Activated T-helper 2 cell treated with anti-CD3 and anti-CD28 coated beads, Interferon-gamma antibody, Interleukin-2, Interleukin-4, amounts not matched to agents 10 μg/mL and 5 μg/mL and 100 μg/mL, durations not matched to agents 14 hours and 24 hours and 36 hours (primary cell): Measurements from ENCODE around the gene ARMCX4. TPM values are rescaled to one million over a fixed set of nuclear protein-coding genes. Genes with fewer than 3 reads are reported as not detected.
A peak's percentile ranks its signal among the peaks of the same experiment; 100 is the strongest.

Experiments
- DNase-seq: peaks from one replicate; pipeline ENCODE4 v3.0.0; 2021; ENCODE audit warnings: low spot score
- H3K27ac Mint-ChIP-seq: one replicate; pipeline ENCODE4 v1.8.0; 2021; ENCODE audit warnings: mixed read lengths
- H3K27me3 Mint-ChIP-seq: one replicate; pipeline ENCODE4 v1.8.0; 2021; ENCODE audit warnings: low read depth, mixed read lengths
- H3K36me3 Mint-ChIP-seq: one replicate; pipeline ENCODE4 v1.8.0; 2021; ENCODE audit warnings: low read depth, mixed read lengths
- H3K4me1 Mint-ChIP-seq: one replicate; pipeline ENCODE4 v1.8.0; 2021; ENCODE audit warnings: low read depth, mixed read lengths
- H3K4me3 Mint-ChIP-seq: one replicate; pipeline ENCODE4 v1.8.0; 2021; ENCODE audit warnings: low read depth, mild to moderate bottlenecking, moderate library complexity, mixed read lengths
- H3K9me3 Mint-ChIP-seq: one replicate; pipeline ENCODE4 v1.8.0; 2021; ENCODE audit warnings: mixed read lengths
- intact Hi-C: fragments of 100-400 bp; cut with micrococcal nuclease; formaldehyde crosslinking; loops from one replicate; pipeline ENCODE4 v1.15.1; 2023
- total RNA-seq: library from RNA; stranded (reverse); gene quantifications from 2 replicates; pipeline ENCODE4 v1.2.3, GENCODE V29; 2022

Gene ARMCX4
- total RNA-seq: 4.7 and 6.3 TPM in 2 replicates

DNA sequence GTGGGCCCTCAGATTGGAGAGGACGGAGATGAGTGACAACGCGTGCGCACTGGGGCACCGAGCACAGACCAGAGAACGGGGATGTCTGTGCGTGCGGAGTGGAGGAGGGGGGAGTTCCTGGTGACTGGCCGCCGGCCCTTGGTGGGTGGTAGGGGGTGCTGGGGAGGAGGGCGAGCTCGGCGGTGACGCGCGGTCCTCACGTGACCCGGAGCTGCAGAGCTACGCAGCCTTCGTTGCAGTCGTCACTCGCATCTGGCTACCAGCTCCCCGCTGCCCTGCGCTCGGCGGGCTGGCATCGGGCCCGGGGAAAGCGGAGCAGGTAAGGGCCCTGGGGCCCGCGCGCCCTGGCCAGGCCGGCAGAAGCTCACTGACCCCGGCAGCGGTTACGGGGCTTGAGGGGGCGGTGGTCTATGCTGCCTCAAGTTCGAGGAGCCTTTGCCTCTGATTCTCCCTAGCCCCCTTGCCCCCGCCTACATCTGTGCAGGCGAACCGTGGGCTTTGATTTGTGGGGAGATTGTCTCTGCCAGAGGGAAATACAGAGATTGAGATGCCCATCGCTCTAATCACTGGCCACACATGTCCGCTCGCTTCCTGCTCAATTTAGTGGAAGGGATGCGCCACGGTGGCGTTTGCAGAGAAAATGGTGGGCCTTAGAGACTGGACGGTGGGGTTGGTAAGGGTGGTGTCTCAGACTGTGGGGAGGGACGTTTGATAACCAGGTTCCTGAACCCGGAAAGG is at the start of gene ARMCX4:
TSS of gene ARMCX4 (plus strand) at position 245 of the 738 bp plus-strand sequence. CDS start 3,134 bp downstream, outside the sequence.
- Mint-ChIP-seq H3K4me1 (peaks cover 7% of the 10 kb centered on the region), H3K27me3 (peaks cover 5% of the 10 kb centered on the region), H3K27ac (no peak within 1 kb of the TSS), H3K36me3 (peaks cover 11% of the 10 kb centered on the region), H3K9me3 (no peaks in the 10 kb centered on the region), H3K4me3 (peak within 1 kb of the TSS; percentile 79)
- peak; percentile 14 for DNase-seq
- intact Hi-C loops: loop anchor here (5.0 kb wide), 1 partner anchor 68 kb away; no protein-coding TSS in a partner anchor

DNA sequence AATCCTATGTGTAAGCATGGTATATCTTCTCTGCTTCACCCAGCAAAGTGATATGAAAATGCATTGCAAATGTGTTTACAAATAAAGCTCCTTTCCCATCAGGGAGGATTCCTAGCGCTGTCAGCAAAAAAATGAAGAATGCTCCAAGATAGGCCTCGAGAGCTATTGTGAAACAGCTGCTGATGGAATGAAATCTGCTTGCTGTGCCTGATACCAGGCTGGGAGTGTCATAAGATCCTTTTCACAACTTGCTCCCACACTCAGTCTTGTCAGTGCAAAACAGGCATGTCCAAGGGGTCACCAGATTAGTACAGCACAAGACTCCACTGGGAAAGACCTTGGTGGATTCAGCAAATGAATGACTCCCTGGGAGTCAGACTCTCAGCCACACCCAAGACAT is 43.2 kb upstream of the ARMCX4 start:
- H3K4me1 Mint-ChIP-seq: peaks cover 2% of the 10 kb centered on the region
- no peak overlapping the region for H3K27ac Mint-ChIP-seq
- no peaks in the 10 kb centered on the region for H3K27me3 Mint-ChIP-seq
- H3K36me3 Mint-ChIP-seq: peaks cover 13% of the 10 kb centered on the region
- no peak overlapping the region for H3K4me3 Mint-ChIP-seq
- DNase-seq: no peak
- H3K9me3 Mint-ChIP-seq: no peaks in the 10 kb centered on the region
- intact Hi-C loops: no loop called here

DNA sequence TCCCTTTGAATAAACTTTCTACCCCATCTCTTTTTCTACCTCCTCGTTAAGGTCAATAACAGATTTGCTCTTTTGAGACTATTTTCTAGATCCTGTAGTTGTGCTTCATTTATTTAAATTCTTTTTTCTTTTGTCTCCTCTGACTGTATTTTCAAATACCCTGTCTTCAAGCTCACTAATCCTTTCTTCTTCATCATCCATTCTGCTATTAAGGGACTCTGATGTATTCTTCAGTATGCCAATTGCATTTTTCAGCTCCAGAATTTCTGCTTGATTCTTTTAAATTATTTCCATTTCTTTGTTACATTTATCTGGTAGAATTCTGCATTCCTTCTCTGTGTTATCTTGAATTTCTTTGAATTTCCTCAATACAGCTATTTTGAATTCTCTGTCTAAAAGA is 36.0 kb upstream of the ARMCX4 start:
- Mint-ChIP-seq H3K27me3 (no peaks in the 10 kb centered on the region), H3K4me3 (no peak overlapping the region), H3K27ac (no peak overlapping the region), H3K4me1 (peaks cover 10% of the 10 kb centered on the region), H3K36me3 (peaks cover 9% of the 10 kb centered on the region), H3K9me3 (peaks cover 6% of the 10 kb centered on the region)
- intact Hi-C loops: no loop called here
- DNase-seq: no peak

DNA sequence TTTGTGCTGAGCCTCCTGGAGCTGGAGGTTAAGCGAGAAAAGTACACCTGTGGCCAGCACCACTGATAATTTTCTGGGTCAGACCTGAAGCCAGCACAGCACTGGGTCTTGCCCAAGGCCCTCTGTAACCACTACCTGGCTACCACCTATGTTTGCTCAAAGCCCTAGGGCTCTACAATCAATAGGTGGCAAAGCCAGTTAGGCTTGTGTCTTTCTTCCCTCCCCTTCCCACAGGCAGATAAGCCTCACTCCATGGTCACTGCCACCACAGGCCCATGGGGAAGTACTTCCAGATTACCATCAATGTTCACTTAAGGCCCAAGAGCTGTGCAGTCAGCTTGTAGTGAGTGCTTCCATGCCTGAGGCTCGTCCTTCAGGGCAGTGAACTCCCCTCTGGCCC is 35.2 kb upstream of the ARMCX4 start:
- intact Hi-C loops: no loop called here
- Mint-ChIP-seq H3K4me1 (peaks cover 10% of the 10 kb centered on the region), H3K27me3 (no peaks in the 10 kb centered on the region), H3K27ac (no peak overlapping the region), H3K36me3 (peaks cover 9% of the 10 kb centered on the region), H3K9me3 (peaks cover 6% of the 10 kb centered on the region), H3K4me3 (no peak overlapping the region)
- DNase-seq: no peak

DNA sequence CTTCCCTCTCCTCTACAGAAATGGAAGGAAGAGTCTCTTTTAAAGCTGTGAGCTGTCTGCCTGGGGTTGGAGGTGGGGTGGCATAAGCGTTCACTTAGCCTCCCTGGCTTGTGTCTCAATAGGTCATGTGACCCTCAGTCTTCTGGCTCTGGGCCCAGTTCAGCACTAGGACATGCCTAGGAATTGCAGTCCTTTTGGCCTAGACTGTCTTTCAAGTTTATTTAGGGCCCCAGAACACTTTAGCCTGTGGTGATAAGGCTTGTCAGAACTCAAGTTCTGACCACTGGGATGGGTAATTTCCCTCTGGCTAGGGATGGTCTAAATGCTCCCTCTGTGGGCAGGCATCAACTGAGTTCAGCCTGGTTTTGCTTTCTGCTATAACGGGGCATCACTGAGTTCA is 34.3 kb upstream of the ARMCX4 start:
- Mint-ChIP-seq H3K27me3 (no peaks in the 10 kb centered on the region), H3K27ac (no peak overlapping the region), H3K9me3 (peaks cover 6% of the 10 kb centered on the region), H3K36me3 (peaks cover 9% of the 10 kb centered on the region), H3K4me1 (peaks cover 10% of the 10 kb centered on the region), H3K4me3 (no peak overlapping the region)
- intact Hi-C loops: no loop called here
- no peak for DNase-seq

DNA sequence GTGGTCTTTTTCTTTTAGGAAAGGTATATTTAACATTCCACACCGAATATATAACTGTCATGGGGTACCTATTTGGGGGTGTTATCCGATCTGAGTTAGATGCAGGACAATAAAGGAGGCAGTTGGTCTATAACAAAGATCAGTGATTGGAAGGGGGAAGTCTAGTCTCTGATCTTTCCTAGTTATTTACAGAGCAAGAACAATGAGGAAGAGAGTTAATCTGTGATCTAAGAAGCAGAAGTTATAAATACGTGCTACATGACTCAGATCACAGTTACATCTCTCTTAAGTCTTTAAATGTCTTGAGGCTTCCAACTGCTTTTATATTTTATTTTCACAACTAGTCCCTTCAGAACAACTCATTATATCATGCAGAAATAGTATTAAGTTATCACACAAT is 33.2 kb upstream of the ARMCX4 start:
- DNase-seq: no peak
- peaks cover 7% of the 10 kb centered on the region for H3K36me3 Mint-ChIP-seq
- no peaks in the 10 kb centered on the region for H3K27me3 Mint-ChIP-seq
- intact Hi-C loops: no loop called here
- no peak overlapping the region for H3K27ac Mint-ChIP-seq
- no peak overlapping the region for H3K4me3 Mint-ChIP-seq
- peaks cover 8% of the 10 kb centered on the region for H3K4me1 Mint-ChIP-seq
- peaks cover 6% of the 10 kb centered on the region for H3K9me3 Mint-ChIP-seq

DNA sequence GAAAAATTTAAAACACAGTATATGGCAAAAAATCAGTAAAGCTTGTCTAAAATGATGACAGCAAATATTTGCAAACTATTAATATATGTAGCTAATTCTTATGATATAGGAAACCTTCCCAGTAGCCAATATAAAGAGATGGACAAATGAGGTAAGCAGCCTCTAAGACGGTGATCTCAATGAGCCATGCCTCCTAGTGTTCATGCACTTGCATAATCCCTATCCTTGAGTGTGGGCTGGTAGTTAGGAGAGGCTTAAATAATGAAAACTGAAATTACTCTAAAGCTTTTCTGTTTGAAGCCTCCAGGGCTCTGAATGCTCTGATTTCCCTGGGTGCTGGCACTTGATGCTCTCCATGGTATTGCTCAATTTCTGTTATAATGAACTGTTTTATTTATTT is 24.6 kb upstream of the ARMCX4 start:
- Mint-ChIP-seq H3K9me3 (no peaks in the 10 kb centered on the region), H3K4me3 (no peak overlapping the region), H3K36me3 (no peaks in the 10 kb centered on the region), H3K27me3 (no peaks in the 10 kb centered on the region), H3K4me1 (no peaks in the 10 kb centered on the region), H3K27ac (no peak overlapping the region)
- DNase-seq: no peak
- intact Hi-C loops: no loop called here

DNA sequence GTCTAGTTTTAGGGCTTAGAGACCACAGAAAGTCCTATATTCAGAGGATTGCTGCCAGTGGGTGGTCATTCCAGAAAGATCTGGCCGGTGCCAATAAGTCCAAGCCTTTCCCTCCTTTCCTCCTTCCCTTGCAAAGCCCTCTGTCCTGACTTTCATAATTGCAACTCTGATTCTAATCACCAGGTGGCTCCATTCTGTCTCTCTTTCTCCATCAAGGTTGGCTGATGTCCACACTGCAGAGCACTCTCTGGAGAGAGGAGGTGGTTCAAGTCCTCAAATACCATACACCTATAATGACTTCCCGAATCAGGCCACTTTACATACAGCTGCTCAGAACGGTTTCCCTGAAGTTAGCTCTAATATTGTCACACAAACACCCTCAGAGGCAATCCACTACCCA is 22.4 kb upstream of the ARMCX4 start:
- H3K4me3 Mint-ChIP-seq: no peak overlapping the region
- no peaks in the 10 kb centered on the region for H3K27me3 Mint-ChIP-seq
- no peaks in the 10 kb centered on the region for H3K36me3 Mint-ChIP-seq
- intact Hi-C loops: no loop called here
- no peaks in the 10 kb centered on the region for H3K9me3 Mint-ChIP-seq
- H3K4me1 Mint-ChIP-seq: no peaks in the 10 kb centered on the region
- H3K27ac Mint-ChIP-seq: no peak overlapping the region
- DNase-seq: no peak

DNA sequence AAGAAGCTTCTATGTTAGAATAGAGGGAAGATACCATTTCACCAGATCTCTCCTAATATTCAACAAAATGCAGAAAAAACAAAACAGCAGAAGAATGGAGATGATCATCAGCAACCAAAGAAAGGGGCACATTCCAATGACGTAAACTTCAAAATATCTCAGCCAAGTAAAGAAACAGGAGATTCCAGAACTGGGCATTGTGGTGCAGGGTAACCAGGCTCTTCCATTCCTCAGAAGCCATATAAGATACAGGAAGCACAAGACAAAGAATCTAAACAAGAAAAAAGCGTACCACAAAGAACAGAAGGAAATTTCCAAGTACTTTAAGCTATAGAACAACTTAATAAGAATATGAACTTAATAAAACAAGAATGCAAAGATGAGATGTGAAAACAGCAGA is 6.9 kb upstream of the ARMCX4 start:
- Mint-ChIP-seq H3K4me1 (no peaks in the 10 kb centered on the region), H3K4me3 (no peak overlapping the region), H3K27ac (no peak overlapping the region), H3K36me3 (no peaks in the 10 kb centered on the region), H3K27me3 (no peaks in the 10 kb centered on the region), H3K9me3 (no peaks in the 10 kb centered on the region)
- intact Hi-C loops: no loop called here
- no peak for DNase-seq

DNA sequence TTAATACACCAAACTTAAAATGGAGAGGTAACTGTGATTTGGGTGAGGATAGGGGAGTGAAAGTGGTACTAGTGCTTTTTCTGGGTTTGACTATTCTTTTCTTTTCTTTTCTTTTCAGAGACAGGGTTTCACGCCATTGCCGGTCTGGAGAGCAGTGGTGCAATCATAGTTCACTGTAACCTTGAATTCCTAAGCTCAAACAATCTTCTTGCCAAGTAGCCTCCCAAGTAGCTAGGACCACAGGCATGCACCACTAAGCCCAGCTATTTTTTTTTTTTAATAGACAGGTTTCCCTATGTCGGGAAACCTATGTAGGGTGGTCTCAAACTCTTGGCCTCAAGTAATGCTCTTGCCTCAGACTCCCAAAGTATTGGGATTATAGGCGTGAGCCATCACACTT is 3.0 kb upstream of the ARMCX4 start:
- no peaks in the 10 kb centered on the region for H3K36me3 Mint-ChIP-seq
- H3K27ac Mint-ChIP-seq: no peak overlapping the region
- H3K4me1 Mint-ChIP-seq: peaks cover 7% of the 10 kb centered on the region
- peaks cover 5% of the 10 kb centered on the region for H3K27me3 Mint-ChIP-seq
- H3K9me3 Mint-ChIP-seq: no peaks in the 10 kb centered on the region
- no peak for DNase-seq
- intact Hi-C loops: no loop called here
- no peak overlapping the region for H3K4me3 Mint-ChIP-seq

DNA sequence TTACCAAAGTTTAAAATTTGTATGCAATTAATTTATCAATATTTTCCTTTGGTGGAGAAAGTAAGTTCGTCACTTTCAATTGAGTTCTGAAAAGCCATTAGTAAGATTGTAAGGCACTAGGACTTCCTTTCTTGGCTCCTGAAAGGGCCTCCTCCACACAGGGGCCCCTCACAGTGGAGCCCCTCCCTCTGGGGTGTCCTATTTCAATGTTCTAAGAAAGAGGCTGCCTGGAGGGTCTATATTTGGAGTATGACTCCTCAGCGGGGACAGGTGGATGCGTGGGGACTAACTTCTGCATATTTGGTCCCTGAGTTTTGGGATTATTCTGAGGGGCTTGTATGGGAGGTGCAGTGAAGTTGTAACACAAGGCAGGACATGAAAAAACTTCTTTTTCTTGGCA is 1.6 kb upstream of the ARMCX4 start:
- DNase-seq: no peak
- no peak overlapping the region for H3K27ac Mint-ChIP-seq
- H3K36me3 Mint-ChIP-seq: peaks cover 7% of the 10 kb centered on the region
- peaks cover 7% of the 10 kb centered on the region for H3K4me1 Mint-ChIP-seq
- intact Hi-C loops: no loop called here
- no peak overlapping the region for H3K4me3 Mint-ChIP-seq
- H3K27me3 Mint-ChIP-seq: peaks cover 5% of the 10 kb centered on the region
- no peaks in the 10 kb centered on the region for H3K9me3 Mint-ChIP-seq

DNA sequence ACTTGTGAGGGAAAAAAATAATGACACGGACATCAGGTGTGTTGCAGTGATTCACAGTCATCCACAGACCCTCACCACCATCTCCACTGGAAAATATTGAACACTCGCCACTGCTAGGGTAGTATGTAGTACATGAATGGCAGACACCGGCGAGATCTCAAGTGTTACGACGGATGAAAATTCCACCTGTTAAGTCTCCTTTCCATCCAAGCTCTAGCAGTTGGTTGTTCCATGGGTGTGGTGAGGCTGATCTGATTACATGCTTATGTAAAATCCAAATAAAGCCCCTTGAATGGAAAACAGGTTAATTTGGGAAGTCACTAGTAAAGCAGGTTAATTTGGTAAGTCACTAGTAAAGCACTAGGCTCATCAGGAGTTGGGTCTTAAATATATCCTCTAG is 1.1 kb upstream of the ARMCX4 start:
- intact Hi-C loops: no loop called here
- H3K9me3 Mint-ChIP-seq: no peaks in the 10 kb centered on the region
- peaks cover 7% of the 10 kb centered on the region for H3K4me1 Mint-ChIP-seq
- no peak overlapping the region for H3K27ac Mint-ChIP-seq
- no peak for DNase-seq
- peaks cover 5% of the 10 kb centered on the region for H3K27me3 Mint-ChIP-seq
- no peak overlapping the region for H3K4me3 Mint-ChIP-seq
- peaks cover 11% of the 10 kb centered on the region for H3K36me3 Mint-ChIP-seq

DNA sequence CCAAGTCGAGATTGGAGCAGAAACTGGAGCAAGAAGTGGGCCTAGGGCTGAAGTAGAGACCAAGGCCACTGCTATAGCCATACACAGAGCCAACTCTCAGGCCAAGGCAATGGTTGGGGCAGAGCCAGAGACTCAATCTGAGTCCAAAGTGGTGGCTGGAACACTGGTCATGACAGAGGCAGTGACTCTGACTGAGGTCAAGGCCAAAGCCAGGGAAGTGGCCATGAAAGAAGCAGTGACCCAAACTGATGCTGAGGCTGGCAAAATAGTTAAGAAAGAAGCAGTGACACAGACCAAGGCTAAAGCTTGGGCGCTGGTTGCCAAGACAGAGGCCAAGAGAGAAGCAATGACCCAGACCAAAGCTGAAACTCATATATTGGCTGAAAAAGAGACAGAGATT is 3.5 kb downstream of the ARMCX4 start:
- H3K36me3 Mint-ChIP-seq: peaks cover 11% of the 10 kb centered on the region
- peaks cover 3% of the 10 kb centered on the region for H3K27me3 Mint-ChIP-seq
- DNase-seq: no peak
- no peak overlapping the region for H3K27ac Mint-ChIP-seq
- intact Hi-C loops: loop anchor here (5.0 kb wide), 1 partner anchor 71 kb away; no protein-coding TSS in a partner anchor
- H3K4me1 Mint-ChIP-seq: peaks cover 7% of the 10 kb centered on the region
- H3K9me3 Mint-ChIP-seq: no peaks in the 10 kb centered on the region
- H3K4me3 Mint-ChIP-seq: no peak overlapping the region
